Nephron progenitor cell (in vitro differentiated cells): Measurements from ENCODE around the gene CLPTM1L.
"Not testable (repeated sequence)": the region's sequence is repeated elsewhere in the genome, so short reads cannot be mapped to it uniquely, and the experiment has no call there.

Source experiments
- DNase-seq: peaks from one replicate; pipeline ENCODE4 v3.0.0; 2021
- H3K27ac Mint-ChIP-seq: 2 replicates; pipeline ENCODE4 v1.8.0; 2021; ENCODE audit warnings: mild to moderate bottlenecking, moderate library complexity, mixed read lengths
- H3K27me3 Mint-ChIP-seq: 2 replicates; pipeline ENCODE4 v1.8.0; 2021; ENCODE audit warnings: mild to moderate bottlenecking, low read depth, mixed read lengths; ENCODE audit not compliant: poor library complexity
- H3K36me3 Mint-ChIP-seq: 2 replicates; pipeline ENCODE4 v1.8.0; 2021; ENCODE audit warnings: low read depth, mixed read lengths
- H3K4me1 Mint-ChIP-seq: 2 replicates; pipeline ENCODE4 v1.8.0; 2021; ENCODE audit warnings: mixed read lengths
- H3K4me3 Mint-ChIP-seq: 2 replicates; pipeline ENCODE4 v1.8.0; 2021; ENCODE audit warnings: mild to moderate bottlenecking, moderate library complexity, mixed read lengths
- H3K9me3 Mint-ChIP-seq: 2 replicates; pipeline ENCODE4 v1.8.0; 2021; ENCODE audit warnings: mild to moderate bottlenecking, moderate library complexity, mixed read lengths
- TF ChIP-seq, protein P1 (sequence below): fragments of 200-600 bp; sonication (generic); IDR thresholded peaks from 2 replicates; pipeline ENCODE4 v1.5.0; 2021; ENCODE audit warnings: antibody characterized with exemption

CLPTM1L gene

DNA sequence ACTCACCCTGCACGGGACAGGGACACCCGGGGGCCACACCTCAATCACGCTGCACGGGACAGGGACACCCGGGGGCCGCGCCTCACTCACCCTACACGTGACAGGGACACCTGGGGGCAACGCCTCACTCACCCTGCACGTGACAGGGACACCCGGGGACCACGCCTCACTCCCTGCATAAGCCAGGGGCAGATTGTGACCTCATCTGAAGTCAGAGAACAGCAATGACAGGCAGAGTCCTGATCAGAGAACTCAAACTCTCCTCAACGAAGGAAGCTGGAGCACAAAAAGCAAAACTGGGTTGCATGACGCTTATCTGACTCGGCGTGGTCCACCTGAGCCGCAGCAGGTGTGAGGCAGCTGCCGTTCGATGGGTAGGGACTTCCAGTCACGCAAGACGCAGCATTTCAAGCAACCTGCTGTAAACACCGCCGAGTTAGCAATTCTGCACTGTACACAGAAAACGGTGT is 53.3 kb downstream of the CLPTM1L start:
- Mint-ChIP-seq H3K27ac (no peak overlapping the region), H3K4me1 (peaks cover 9% of the 10 kb centered on the region), H3K9me3 (peaks cover 13% of the 10 kb centered on the region), H3K36me3 (peaks cover 21% of the 10 kb centered on the region), H3K27me3 (peaks cover 41% of the 10 kb centered on the region), H3K4me3 (no peak overlapping the region)
- TF ChIP-seq, protein P1, sequence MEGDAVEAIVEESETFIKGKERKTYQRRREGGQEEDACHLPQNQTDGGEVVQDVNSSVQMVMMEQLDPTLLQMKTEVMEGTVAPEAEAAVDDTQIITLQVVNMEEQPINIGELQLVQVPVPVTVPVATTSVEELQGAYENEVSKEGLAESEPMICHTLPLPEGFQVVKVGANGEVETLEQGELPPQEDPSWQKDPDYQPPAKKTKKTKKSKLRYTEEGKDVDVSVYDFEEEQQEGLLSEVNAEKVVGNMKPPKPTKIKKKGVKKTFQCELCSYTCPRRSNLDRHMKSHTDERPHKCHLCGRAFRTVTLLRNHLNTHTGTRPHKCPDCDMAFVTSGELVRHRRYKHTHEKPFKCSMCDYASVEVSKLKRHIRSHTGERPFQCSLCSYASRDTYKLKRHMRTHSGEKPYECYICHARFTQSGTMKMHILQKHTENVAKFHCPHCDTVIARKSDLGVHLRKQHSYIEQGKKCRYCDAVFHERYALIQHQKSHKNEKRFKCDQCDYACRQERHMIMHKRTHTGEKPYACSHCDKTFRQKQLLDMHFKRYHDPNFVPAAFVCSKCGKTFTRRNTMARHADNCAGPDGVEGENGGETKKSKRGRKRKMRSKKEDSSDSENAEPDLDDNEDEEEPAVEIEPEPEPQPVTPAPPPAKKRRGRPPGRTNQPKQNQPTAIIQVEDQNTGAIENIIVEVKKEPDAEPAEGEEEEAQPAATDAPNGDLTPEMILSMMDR: no peak
- no peak for DNase-seq

- not testable (repeated sequence) for H3K4me1 Mint-ChIP-seq, H3K4me3 Mint-ChIP-seq, DNase-seq, H3K27ac Mint-ChIP-seq
- H3K27me3 Mint-ChIP-seq: peaks cover 34% of the 10 kb centered on the region
- peaks cover 27% of the 10 kb centered on the region for H3K36me3 Mint-ChIP-seq
- H3K9me3 Mint-ChIP-seq: peaks cover 14% of the 10 kb centered on the region
These were observed 53.9 kb downstream of the CLPTM1L start for GRCh38 chr5:1290956-1291355.

DNA sequence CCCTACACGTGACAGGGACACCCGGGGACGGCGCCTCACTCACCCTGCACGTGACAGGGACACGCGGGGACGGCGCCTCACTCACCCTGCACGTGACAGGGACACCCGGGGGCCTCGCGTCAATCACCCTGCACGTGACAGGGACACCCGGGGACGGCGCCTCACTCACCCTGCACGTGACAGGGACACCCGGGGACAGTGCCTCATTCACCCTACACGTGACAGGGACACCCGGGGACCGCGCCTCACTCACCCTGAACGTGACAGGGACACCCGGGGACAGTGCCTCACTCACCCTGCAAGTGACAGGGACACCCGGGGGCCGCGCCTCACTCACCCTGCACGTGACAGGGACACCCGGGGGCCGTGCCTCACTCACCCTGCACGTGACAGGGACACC is 55.3 kb downstream of the CLPTM1L start:
- H3K9me3 Mint-ChIP-seq: peaks cover 14% of the 10 kb centered on the region
- H3K4me1 Mint-ChIP-seq, DNase-seq, H3K27ac Mint-ChIP-seq, H3K4me3 Mint-ChIP-seq: not testable (repeated sequence)
- H3K27me3 Mint-ChIP-seq: peaks cover 26% of the 10 kb centered on the region
- peaks cover 28% of the 10 kb centered on the region for H3K36me3 Mint-ChIP-seq

- Mint-ChIP-seq H3K27ac (no peak overlapping the region), H3K27me3 (peaks cover 24% of the 10 kb centered on the region), H3K4me1 (peaks cover 5% of the 10 kb centered on the region), H3K36me3 (peaks cover 28% of the 10 kb centered on the region), H3K4me3 (no peak overlapping the region), H3K9me3 (peaks cover 14% of the 10 kb centered on the region)
- DNase-seq: no peak
- TF ChIP-seq, protein P1: no peak
These were observed 56.2 kb downstream of the CLPTM1L start for GRCh38 chr5:1288439-1289335.

GRCh38 chr5:1285883-1286291 is 59.0 kb downstream of the CLPTM1L start:
- peaks cover 3% of the 10 kb centered on the region for H3K27me3 Mint-ChIP-seq
- TF ChIP-seq, protein P1: no peak
- H3K9me3 Mint-ChIP-seq: peaks cover 14% of the 10 kb centered on the region
- no peak overlapping the region for H3K4me3 Mint-ChIP-seq
- peaks cover 5% of the 10 kb centered on the region for H3K4me1 Mint-ChIP-seq
- H3K27ac Mint-ChIP-seq: peak overlapping the region; percentile 50
- DNase-seq: no peak
- H3K36me3 Mint-ChIP-seq: peaks cover 28% of the 10 kb centered on the region

DNA sequence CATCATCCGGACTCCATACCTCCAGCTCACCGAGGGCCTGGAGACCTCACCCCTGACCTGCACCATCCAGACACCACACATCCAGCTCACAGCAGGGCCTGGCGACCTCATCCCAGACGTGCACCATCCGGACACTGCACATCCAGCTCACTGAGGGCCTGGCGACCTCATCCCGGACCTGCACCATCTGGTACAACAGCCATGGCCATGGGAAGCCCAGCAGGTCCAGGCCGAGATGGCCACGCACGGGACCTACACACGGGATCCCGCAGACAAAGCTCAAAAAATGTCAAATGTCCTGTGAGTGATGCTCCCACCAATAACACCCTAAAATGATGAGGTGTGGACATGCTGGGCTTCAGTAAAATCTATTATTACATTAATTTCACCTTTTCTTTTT is 59.8 kb downstream of the CLPTM1L start:
- Mint-ChIP-seq H3K9me3 (peaks cover 14% of the 10 kb centered on the region), H3K4me3 (no peak overlapping the region), H3K27ac (no peak overlapping the region), H3K27me3 (peaks cover 3% of the 10 kb centered on the region), H3K36me3 (peaks cover 28% of the 10 kb centered on the region), H3K4me1 (peaks cover 5% of the 10 kb centered on the region)
- DNase-seq: no peak
- TF ChIP-seq, protein P1: no peak

GRCh38 chr5:1284336-1284970 is 60.4 kb downstream of the CLPTM1L start:
- peaks cover 28% of the 10 kb centered on the region for H3K36me3 Mint-ChIP-seq
- H3K27me3 Mint-ChIP-seq, DNase-seq, H3K4me3 Mint-ChIP-seq, H3K27ac Mint-ChIP-seq, H3K4me1 Mint-ChIP-seq: not testable (repeated sequence)
- H3K9me3 Mint-ChIP-seq: peaks cover 14% of the 10 kb centered on the region

DNA sequence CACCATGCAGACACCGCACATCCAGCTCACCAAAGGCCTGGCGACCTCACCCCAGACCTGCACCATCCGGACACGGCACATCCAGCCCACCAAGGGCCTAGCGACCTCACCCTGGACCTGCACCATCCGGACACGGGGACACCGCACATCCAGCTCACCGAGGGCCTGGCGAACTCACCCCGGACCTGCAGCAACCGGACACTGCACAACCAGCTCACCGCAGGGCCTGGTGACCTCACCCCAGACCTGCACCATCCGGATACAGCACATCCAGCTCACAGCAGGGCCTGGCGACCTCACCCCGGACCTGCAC is 61.2 kb downstream of the CLPTM1L start:
- not testable (repeated sequence) for H3K4me3 Mint-ChIP-seq, H3K4me1 Mint-ChIP-seq, H3K27ac Mint-ChIP-seq, H3K27me3 Mint-ChIP-seq, DNase-seq
- peaks cover 14% of the 10 kb centered on the region for H3K9me3 Mint-ChIP-seq
- H3K36me3 Mint-ChIP-seq: peaks cover 27% of the 10 kb centered on the region

DNA sequence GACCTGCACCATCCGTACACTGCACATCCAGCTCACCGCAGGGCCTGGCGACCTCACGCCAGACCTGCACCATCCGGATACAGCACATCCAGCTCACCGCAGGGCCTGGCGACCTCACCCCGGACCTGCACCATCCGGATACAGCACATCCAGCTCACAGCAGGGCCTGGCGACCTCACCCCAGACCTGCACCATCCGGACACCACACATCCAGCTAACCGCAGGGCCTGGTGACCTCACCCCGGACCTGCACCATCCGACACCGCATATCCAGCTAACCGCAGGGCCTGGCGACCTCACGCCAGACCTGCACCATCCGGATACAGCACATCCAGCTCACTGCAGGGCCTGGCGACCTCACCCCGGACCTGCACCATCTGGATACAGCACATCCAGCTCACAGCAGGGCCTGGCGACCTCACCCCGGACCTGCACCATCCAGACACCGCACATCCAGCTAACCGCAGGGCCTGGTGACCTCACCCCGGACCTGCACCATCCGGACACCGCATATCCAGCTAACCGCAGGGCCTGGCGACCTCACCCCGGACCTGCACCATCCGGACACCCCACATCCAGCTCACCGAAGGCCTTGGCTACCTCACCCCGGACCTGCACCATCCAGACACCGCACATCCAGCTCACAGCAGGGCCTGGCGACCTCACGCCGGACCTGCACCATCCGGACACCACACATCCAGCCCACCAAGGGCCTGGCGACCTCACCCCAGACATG is 61.7 kb downstream of the CLPTM1L start:
- not testable (repeated sequence) for DNase-seq, H3K4me3 Mint-ChIP-seq, H3K4me1 Mint-ChIP-seq, H3K27me3 Mint-ChIP-seq
- peaks cover 27% of the 10 kb centered on the region for H3K36me3 Mint-ChIP-seq
- H3K27ac Mint-ChIP-seq: peak overlapping the region; percentile 54
- H3K9me3 Mint-ChIP-seq: peaks cover 11% of the 10 kb centered on the region
